ENCODE measurements around the gene CADPS.

Gene CADPS

GRCh38 chr3:62502315-62503300, 372.6 kb downstream of the CADPS start:
- no peak for TF ChIP-seq CTCF (IDR thresholded peaks at IDR 0.05; ENCODE audit: low read depth, low read length, missing control alignments)
- no peak for DNase-seq (ENCODE audit: low read depth)
- H3K4me3 ChIP-seq (ENCODE audit: low read depth, low read length) = no peak overlapping the region

GRCh38 chr3:62501289-62501668, 373.9 kb downstream of the CADPS start:
- no peak for TF ChIP-seq CTCF (IDR thresholded peaks at IDR 0.05; ENCODE audit: low read depth, low read length, missing control alignments)
- no peak for DNase-seq (ENCODE audit: low read depth)
- no peak overlapping the region for H3K4me3 ChIP-seq (ENCODE audit: low read depth, low read length)

GRCh38 chr3:62500556-62501288, 374.5 kb downstream of the CADPS start:
- DNase-seq (ENCODE audit: low read depth) = no peak
- H3K4me3 ChIP-seq (ENCODE audit: low read depth, low read length) = no peak overlapping the region
- TF ChIP-seq CTCF (IDR thresholded peaks at IDR 0.05; ENCODE audit: low read depth, low read length, missing control alignments) = no peak

GRCh38 chr3:62497156-62497555, 378.1 kb downstream of the CADPS start:
- no peak for TF ChIP-seq CTCF (IDR thresholded peaks at IDR 0.05; ENCODE audit: low read depth, low read length, missing control alignments)
- DNase-seq (ENCODE audit: low read depth) = no peak

GRCh38 chr3:62496503-62496902, 378.7 kb downstream of the CADPS start:
- no peak for TF ChIP-seq CTCF (IDR thresholded peaks at IDR 0.05; ENCODE audit: low read depth, low read length, missing control alignments)
- no peak for DNase-seq (ENCODE audit: low read depth)
- no peak overlapping the region for H3K4me3 ChIP-seq (ENCODE audit: low read depth, low read length)

More at GRCh38 chr3:62497156-62497555, 378.1 kb downstream of the CADPS start:
- H3K4me3 ChIP-seq (ENCODE audit: low read depth, low read length) = no peak overlapping the region

GRCh38 chr3:62493109-62493801, 382.0 kb downstream of the CADPS start:
- DNase-seq (ENCODE audit: low read depth) = no peak
- no peak overlapping the region for H3K4me3 ChIP-seq (ENCODE audit: low read depth, low read length)

More at GRCh38 chr3:62493109-62493801, 382.0 kb downstream of the CADPS start:
- TF ChIP-seq CTCF (IDR thresholded peaks at IDR 0.05; ENCODE audit: low read depth, low read length, missing control alignments) = peak; percentile 47

Data from GM12864 (cell line).